HCT116 (cell line): Measurements from ENCODE around the gene TIPARP.
A peak's percentile ranks its signal among the peaks of the same experiment; 100 is the strongest.

Experiments
- CEBPB ChIP-seq: IDR thresholded peaks from 2 replicates; pipeline ENCODE4 v1.6.1; 2012; ENCODE audit warnings: low read depth
- EZH2 ChIP-seq: fragments of 200-600 bp; sonication (generic); IDR thresholded peaks from 2 replicates; pipeline ENCODE4 v1.6.1; 2017; ENCODE audit warnings: antibody characterized with exemption, mixed run types
- POLR2A ChIP-seq: IDR thresholded peaks from 2 replicates; pipeline ENCODE4 v1.7.0; 2011; ENCODE audit warnings: borderline replicate concordance; ENCODE audit not compliant: insufficient read depth, insufficient read length; ENCODE audit errors: extremely low read depth
- POLR2AphosphoS5 ChIP-seq: IDR thresholded peaks from 2 replicates; pipeline ENCODE4 v1.6.1; 2011; ENCODE audit warnings: mild to moderate bottlenecking, low read depth, low read length, moderate library complexity
- RAD21 ChIP-seq: IDR thresholded peaks from 2 replicates; pipeline ENCODE4 v1.6.1; 2012; ENCODE audit warnings: low read depth, mild to moderate bottlenecking
- REST ChIP-seq: IDR thresholded peaks from 2 replicates; pipeline ENCODE4 v1.6.1; 2012; ENCODE audit warnings: low read depth
- SIN3A ChIP-seq: IDR thresholded peaks from 2 replicates; pipeline ENCODE4 v1.6.1; 2012; ENCODE audit warnings: low read depth
- SRF ChIP-seq: IDR thresholded peaks from 2 replicates; pipeline ENCODE4 v1.6.1; 2012; ENCODE audit warnings: low read depth
- YY1 ChIP-seq: IDR thresholded peaks from 2 replicates; pipeline ENCODE4 v1.6.1; 2011; ENCODE audit warnings: low read length, low read depth, moderate library complexity, mild to moderate bottlenecking; ENCODE audit not compliant: insufficient replicate concordance; ENCODE audit errors: extremely low read depth
- ZFX ChIP-seq: fragments of 450-650 bp; IDR thresholded peaks from 2 replicates; pipeline ENCODE4 v1.6.1; 2017
- TF ChIP-seq, protein P1 (sequence below), 3 experiments: fragments of 200-600 bp in 1 of 3; sonication (generic) in 1 of 3; IDR thresholded peaks in 2 of 3; conservative IDR thresholded peaks in 1 of 3; 2 replicates each; pipeline ENCODE4 v1.5.1; 2012 to 2017; ENCODE audit warnings: low read depth in 2 of 3, low read length in 2 of 3, antibody characterized with exemption in 1 of 3, borderline replicate concordance in 1 of 3, control low read depth in 1 of 3, mild to moderate bottlenecking in 1 of 3, mixed read lengths in 1 of 3, mixed run types in 1 of 3, moderate library complexity in 1 of 3; ENCODE audit not compliant: insufficient read depth in 1 of 3

DNA sequence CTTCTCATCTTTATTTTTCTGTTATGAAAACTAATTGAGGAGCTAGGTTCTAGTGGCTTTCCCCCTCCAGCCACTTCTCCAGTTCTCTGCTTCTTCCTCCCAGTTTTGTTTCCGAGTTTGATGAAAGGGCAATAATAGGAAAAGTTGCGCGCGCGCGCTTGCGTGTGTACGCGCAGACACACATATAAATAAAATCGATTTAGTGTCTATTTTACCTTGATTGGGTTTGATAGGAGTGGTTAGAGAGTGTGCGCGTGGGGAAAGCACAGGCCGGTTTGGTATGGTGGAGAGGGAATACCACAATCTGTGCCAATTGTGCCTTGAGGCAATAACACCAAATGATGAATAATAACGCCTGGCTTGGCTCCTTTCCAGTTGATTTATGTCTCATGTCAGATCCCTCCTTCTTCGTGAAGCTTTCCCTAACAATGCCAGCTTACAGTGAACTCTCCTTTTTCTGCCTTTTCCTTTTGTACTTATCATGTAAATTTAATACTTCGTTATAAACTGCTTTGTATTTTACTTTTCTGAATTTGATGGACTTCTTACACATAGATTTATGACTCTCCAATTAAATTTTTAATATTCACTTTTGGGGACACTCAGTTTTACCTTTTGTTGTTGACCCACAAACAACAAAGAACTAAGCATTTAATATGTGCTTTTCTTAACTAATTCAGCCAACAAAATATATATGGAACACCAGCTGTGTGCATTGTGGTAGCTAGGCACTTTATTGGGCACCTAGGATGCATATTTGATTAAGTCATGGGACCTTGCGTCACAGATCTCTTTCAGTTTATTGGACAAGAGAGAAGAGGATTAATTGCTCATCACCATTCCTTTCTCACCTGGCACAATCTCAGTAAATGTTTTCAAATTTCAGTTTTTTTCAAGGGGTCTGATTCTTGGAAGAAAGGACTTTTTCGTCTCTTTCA lies 1.7 kb downstream of the TIPARP start:
- TF ChIP-seq, protein P1, sequence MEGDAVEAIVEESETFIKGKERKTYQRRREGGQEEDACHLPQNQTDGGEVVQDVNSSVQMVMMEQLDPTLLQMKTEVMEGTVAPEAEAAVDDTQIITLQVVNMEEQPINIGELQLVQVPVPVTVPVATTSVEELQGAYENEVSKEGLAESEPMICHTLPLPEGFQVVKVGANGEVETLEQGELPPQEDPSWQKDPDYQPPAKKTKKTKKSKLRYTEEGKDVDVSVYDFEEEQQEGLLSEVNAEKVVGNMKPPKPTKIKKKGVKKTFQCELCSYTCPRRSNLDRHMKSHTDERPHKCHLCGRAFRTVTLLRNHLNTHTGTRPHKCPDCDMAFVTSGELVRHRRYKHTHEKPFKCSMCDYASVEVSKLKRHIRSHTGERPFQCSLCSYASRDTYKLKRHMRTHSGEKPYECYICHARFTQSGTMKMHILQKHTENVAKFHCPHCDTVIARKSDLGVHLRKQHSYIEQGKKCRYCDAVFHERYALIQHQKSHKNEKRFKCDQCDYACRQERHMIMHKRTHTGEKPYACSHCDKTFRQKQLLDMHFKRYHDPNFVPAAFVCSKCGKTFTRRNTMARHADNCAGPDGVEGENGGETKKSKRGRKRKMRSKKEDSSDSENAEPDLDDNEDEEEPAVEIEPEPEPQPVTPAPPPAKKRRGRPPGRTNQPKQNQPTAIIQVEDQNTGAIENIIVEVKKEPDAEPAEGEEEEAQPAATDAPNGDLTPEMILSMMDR (IDR thresholded peaks at IDR 0.05 in 2 of 3, conservative IDR thresholded peaks at IDR 0.05 in 1 of 3; ENCODE audit: borderline replicate concordance in 1 of 3, insufficient read depth in 1 of 3, low read depth in 2 of 3, low read length in 2 of 3) = no peak
- TF ChIP-seq REST (no peak), POLR2A (no peak), CEBPB (no peak), SIN3A (peak; percentile 22), SRF (no peak), YY1 (no peak), EZH2 (no peak), RAD21 (no peak), POLR2AphosphoS5 (no peak), ZFX (no peak)
